ENCODE measurements around the gene TMA16.
A peak's percentile ranks its signal among the peaks of the same experiment; 100 is the strongest.

The TMA16 gene

GRCh38 chr4:163492951-163493504, 1.5 kb upstream of the TMA16 start:
- no peak for ATAC-seq

GRCh38 chr4:163493643-163494359, 689 bp upstream of the TMA16 start:
- TF ChIP-seq TSHZ2 (CRISPR knock-in tag; IDR thresholded peaks at IDR 0.05) (no peak), ZNF565 (CRISPR knock-in tag; conservative IDR thresholded peaks at IDR 0.05; ENCODE audit: low read depth) (no peak), PPARA (CRISPR knock-in tag; IDR thresholded peaks at IDR 0.05; ENCODE audit: borderline replicate concordance) (no peak), SNAI2 (CRISPR knock-in tag; IDR thresholded peaks at IDR 0.05) (no peak), ARNTL (CRISPR knock-in tag; IDR thresholded peaks at IDR 0.05; ENCODE audit: borderline replicate concordance, low read depth) (no peak), ISL1 (CRISPR knock-in tag; IDR thresholded peaks at IDR 0.05) (no peak), POU6F1 (CRISPR knock-in tag; IDR thresholded peaks at IDR 0.05; ENCODE audit: borderline replicate concordance, low read depth) (no peak), TOX (CRISPR knock-in tag; IDR thresholded peaks at IDR 0.05; ENCODE audit: borderline replicate concordance) (no peak), ZNF8 (CRISPR knock-in tag; IDR thresholded peaks at IDR 0.05) (no peak), ESRRG (CRISPR knock-in tag; IDR thresholded peaks at IDR 0.05) (no peak), ZC3H10 (CRISPR knock-in tag; IDR thresholded peaks at IDR 0.05) (no peak), ZFP30 (CRISPR knock-in tag; IDR thresholded peaks at IDR 0.05) (no peak)
- peak; percentile 47; the same call in 2 of the 3 replicates for ATAC-seq

More at GRCh38 chr4:163492951-163493504, 1.5 kb upstream of the TMA16 start:
- no peak for TF ChIP-seq ESRRG (CRISPR knock-in tag; IDR thresholded peaks at IDR 0.05)
- no peak for TF ChIP-seq SNAI2 (CRISPR knock-in tag; IDR thresholded peaks at IDR 0.05)
- TF ChIP-seq ARNTL (CRISPR knock-in tag; IDR thresholded peaks at IDR 0.05; ENCODE audit: borderline replicate concordance, low read depth): no peak
- TF ChIP-seq TOX (CRISPR knock-in tag; IDR thresholded peaks at IDR 0.05; ENCODE audit: borderline replicate concordance): no peak

- TF ChIP-seq SNAI2 (CRISPR knock-in tag; IDR thresholded peaks at IDR 0.05) (no peak), ZNF70 (CRISPR knock-in tag; IDR thresholded peaks at IDR 0.05) (no peak), ZNF565 (CRISPR knock-in tag; conservative IDR thresholded peaks at IDR 0.05; ENCODE audit: low read depth) (no peak), ZFP3 (CRISPR knock-in tag; IDR thresholded peaks at IDR 0.05) (no peak), ZFP30 (CRISPR knock-in tag; IDR thresholded peaks at IDR 0.05) (no peak), TSHZ2 (CRISPR knock-in tag; IDR thresholded peaks at IDR 0.05) (no peak), POU6F1 (CRISPR knock-in tag; IDR thresholded peaks at IDR 0.05; ENCODE audit: borderline replicate concordance, low read depth) (no peak), ISL1 (CRISPR knock-in tag; IDR thresholded peaks at IDR 0.05) (no peak), CSDC2 (CRISPR knock-in tag; IDR thresholded peaks at IDR 0.05) (no peak), OSR1 (CRISPR knock-in tag; IDR thresholded peaks at IDR 0.05) (no peak), TCF4 (CRISPR knock-in tag; IDR thresholded peaks at IDR 0.05; ENCODE audit: borderline replicate concordance) (no peak)
- no peak for ATAC-seq
Observed at GRCh38 chr4:163495900-163496299, 1.4 kb downstream of the TMA16 start.

- no peak for ATAC-seq
- TF ChIP-seq GLIS3 (CRISPR knock-in tag; IDR thresholded peaks at IDR 0.05): no peak
- TF ChIP-seq BACH2 (CRISPR knock-in tag; IDR thresholded peaks at IDR 0.05; ENCODE audit: borderline replicate concordance): no peak
- no peak for TF ChIP-seq ISL1 (CRISPR knock-in tag; IDR thresholded peaks at IDR 0.05)
- no peak for TF ChIP-seq TOX (CRISPR knock-in tag; IDR thresholded peaks at IDR 0.05; ENCODE audit: borderline replicate concordance)
- no peak for TF ChIP-seq ZFP30 (CRISPR knock-in tag; IDR thresholded peaks at IDR 0.05)
- no peak for TF ChIP-seq ZNF8 (CRISPR knock-in tag; IDR thresholded peaks at IDR 0.05)
- no peak for TF ChIP-seq CSRNP3 (CRISPR knock-in tag; IDR thresholded peaks at IDR 0.05)
- no peak for TF ChIP-seq OSR1 (CRISPR knock-in tag; IDR thresholded peaks at IDR 0.05)
- no peak for TF ChIP-seq POU6F1 (CRISPR knock-in tag; IDR thresholded peaks at IDR 0.05; ENCODE audit: borderline replicate concordance, low read depth)
- TF ChIP-seq TCF4 (CRISPR knock-in tag; IDR thresholded peaks at IDR 0.05; ENCODE audit: borderline replicate concordance): no peak
- no peak for TF ChIP-seq ZFP3 (CRISPR knock-in tag; IDR thresholded peaks at IDR 0.05)
- no peak for TF ChIP-seq ZNF565 (CRISPR knock-in tag; conservative IDR thresholded peaks at IDR 0.05; ENCODE audit: low read depth)
- TF ChIP-seq RARB (CRISPR knock-in tag; IDR thresholded peaks at IDR 0.05): no peak
Observed at GRCh38 chr4:163500586-163500985, 6.1 kb downstream of the TMA16 start.

All from SK-N-SH treated with all-trans-retinoic acid at 6 μM for 48 hours (cell line).